Measurements from ENCODE around the gene GMIP.
"Not testable (repeated sequence)": the region's sequence is repeated elsewhere in the genome, so short reads cannot be mapped to it uniquely, and the experiment has no call there.

GMIP gene

GRCh38 chr19:19618219-19619051 lies 25.0 kb downstream of the GMIP start, which contains the start of gene PBX4:
Gene PBX4, minus strand, starts transcription at chr19:19618687. Its CDS starts 58 bp downstream, at chr19:19618629.
- DNase-seq, result peak; percentile 82 to 99 (median 93)
- intact Hi-C loops (cut with DNase I), result no loop called here

DNA sequence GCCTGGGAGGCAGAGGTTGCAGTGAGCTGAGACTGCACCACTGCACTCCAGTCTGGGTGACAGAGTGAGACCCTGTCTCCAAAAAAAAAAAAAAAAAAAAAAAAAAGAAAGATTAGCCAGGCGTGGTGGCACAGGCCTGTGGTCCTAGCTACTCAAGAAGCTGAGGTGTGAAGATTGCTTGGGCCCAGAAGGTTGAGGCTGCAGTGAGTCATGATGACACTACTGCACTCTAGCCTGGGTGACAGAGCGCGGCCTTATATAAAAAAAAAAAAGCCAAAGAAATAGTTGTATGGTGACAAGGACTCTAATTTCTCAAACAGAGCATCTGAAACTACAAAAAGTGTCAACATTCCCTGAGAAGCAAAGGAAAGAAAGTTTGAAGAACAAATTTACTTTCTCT lies 28.4 kb downstream of the GMIP start:
- DNase-seq, result no peak
- intact Hi-C loops (cut with DNase I), result no loop called here

DNA sequence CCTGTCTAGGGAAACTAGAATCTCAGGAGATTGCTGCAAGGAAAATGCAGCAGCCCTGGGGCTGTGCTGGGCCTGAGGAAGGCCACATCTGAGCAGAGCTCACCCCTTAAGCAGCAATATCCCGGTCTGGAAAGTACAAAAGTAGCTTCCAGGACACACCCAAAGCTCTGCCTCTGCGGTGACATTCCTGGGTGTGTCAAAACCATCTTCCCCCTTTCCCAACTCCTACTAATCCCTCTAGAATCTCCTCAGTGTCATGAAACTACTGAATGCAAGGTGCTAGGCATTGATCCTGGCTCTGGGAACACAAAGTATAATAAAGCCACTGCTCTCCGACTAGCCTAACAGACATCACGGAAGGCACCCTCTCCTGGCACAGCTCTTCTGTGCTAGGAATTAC lies 30.0 kb downstream of the GMIP start:
- DNase-seq, result no peak
- intact Hi-C loops (cut with DNase I), result no loop called here

DNA sequence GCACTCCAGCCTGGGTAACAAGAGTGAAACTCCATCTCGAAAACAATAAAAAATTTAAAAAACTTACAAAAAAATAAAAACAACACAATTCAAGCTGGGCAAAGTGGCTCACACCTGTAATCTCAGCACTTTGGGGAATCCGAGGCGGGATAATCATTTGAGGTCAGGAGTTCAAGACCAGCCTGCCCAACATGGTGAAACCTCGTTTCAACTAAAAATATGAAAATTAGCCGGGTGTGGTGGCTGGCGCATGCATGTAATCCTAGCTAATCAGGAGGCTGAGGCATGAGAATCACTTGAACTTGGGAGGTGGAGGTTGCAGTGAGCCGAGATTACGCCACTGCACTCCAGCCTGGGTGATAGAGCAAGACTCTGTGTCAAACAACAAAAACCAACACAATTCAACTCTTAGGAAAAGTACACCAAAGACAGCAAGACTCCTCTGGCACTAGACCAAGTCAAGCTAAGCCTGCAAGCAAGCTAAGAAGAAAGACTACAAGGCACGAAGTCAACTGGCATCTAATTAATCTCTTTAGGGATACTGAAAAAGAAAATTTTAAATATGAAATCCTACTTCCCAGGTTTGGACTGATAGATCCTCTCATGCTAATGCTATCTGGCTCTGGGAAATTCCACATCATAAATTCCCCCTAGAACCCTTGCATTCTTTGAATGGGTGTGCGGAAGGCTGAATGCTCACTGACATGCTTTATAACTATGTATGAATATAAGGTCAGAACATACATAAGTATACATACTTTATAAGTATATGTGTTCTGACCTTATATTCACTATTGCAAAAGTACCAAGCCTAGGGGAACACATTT lies 32.9 kb downstream of the GMIP start:
- intact Hi-C loops (cut with DNase I), result no loop called here
- DNase-seq, result no peak

- DNase-seq; intact Hi-C loops (cut with DNase I): not testable (repeated sequence)
Observed at GRCh38 chr19:19606686-19607085, 36.8 kb downstream of the GMIP start.

- intact Hi-C loops (cut with DNase I), result no loop called here
- no peak for DNase-seq
Observed at GRCh38 chr19:19606021-19606420, 37.4 kb downstream of the GMIP start.

- DNase-seq, result no peak
- intact Hi-C loops (cut with DNase I), result no loop called here
Observed at GRCh38 chr19:19602713-19603324, 40.6 kb downstream of the GMIP start.

- no peak for DNase-seq
- intact Hi-C loops (cut with DNase I), result no loop called here
Observed at GRCh38 chr19:19602136-19602712, 41.2 kb downstream of the GMIP start.

DNA sequence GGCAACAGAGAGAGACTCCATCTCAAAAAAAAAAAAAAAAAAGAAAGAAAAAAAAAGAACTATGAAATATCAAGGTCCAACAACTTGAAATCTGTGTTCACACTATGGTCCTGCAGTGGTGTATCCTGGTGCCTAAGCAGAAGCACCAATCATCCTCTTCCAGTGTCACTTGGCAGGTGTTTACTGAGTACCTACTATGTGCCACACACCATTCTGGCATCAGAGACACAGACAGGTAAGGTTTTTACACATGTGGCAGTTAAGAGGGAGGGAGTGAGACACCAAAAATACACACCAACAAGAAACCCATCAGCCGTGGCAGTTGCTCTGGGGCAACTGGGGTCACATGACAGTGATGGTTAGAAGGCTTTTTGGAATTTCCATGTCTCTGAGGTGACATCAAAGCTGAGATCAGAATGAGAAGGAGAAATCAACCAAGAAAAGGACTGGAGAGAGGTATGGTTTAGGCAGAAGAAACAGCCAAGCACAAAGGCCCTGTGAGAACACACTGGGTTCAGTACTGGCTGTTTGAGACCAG lies 42.6 kb downstream of the GMIP start:
- no peak for DNase-seq

DNA sequence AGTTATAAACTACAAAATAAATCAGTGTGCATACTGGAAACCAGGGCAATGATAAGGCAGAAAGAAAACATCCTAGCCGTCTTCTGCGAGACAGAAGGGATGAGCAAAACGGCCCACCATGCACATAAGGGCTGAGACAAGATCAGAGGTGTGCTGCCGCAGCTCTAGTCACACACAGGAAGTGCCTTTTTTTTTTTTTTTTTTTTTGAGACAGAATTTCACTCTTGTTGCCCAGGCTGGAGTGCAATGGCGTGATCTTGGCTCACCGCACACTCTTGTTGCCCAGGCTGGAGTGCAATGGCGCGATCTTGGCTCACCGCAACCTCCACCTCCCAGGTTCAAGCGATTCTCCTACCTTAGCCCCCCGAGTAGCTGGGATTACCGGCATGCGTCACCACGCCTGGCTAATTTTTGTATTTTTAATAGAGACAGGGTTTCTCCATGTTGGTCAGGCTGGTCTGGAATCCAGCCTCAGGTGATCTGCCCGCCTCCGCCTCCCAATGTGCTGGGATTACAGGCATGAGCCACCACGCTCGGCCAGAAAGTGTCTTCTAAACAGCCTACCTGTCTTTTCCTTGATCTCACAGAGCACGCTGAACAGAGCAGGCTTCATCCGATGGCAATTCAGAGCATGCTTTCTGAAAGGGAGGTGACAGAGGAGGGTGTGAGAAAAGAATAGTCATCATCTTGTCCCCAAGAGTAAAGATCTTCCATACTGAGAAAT lies 44.6 kb downstream of the GMIP start:
- intact Hi-C loops (cut with DNase I); DNase-seq: not testable (repeated sequence)

More for the DNA sequence above, 42.6 kb downstream of the GMIP start:
- intact Hi-C loops (cut with DNase I), result no loop called here

DNA sequence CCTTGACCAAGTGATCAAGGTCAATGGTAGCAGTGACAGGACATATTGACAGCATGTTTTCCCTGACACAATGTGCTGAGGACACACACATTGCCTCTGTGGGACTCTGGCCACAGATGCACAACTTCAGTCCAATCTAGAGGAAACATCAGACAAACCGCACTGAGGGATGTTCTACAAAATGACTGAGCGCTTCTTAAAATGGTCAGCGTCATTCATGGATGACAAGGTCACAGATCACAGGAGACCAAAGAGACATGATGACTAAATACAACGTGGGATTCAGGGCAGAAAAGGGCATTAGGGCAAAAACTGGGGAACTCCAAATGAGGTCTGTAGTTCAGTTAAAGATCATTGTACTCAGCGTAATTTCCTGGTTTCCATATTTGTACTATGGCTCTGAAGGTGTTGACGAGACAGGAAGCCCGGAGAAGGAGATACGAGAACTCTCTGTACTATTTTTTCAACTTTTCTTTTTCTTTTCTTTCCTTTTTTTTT lies 45.6 kb downstream of the GMIP start:
- intact Hi-C loops (cut with DNase I), result no loop called here

GRCh38 chr19:19595171-19595701 lies 48.2 kb downstream of the GMIP start:
- intact Hi-C loops (cut with DNase I), result no loop called here
- DNase-seq, result no peak

More for the DNA sequence above, 45.6 kb downstream of the GMIP start:
- DNase-seq, result no peak

GRCh38 chr19:19594381-19594780 lies 49.1 kb downstream of the GMIP start:
- intact Hi-C loops (cut with DNase I), result no loop called here
- no peak for DNase-seq

GRCh38 chr19:19592690-19593089 lies 50.8 kb downstream of the GMIP start:
- intact Hi-C loops (cut with DNase I), result no loop called here
- DNase-seq, result no peak

GRCh38 chr19:19591133-19591825 lies 52.2 kb downstream of the GMIP start:
- peak in 1 of 10 donors; percentile 67 for DNase-seq
- intact Hi-C loops (cut with DNase I), result no loop called here

DNA sequence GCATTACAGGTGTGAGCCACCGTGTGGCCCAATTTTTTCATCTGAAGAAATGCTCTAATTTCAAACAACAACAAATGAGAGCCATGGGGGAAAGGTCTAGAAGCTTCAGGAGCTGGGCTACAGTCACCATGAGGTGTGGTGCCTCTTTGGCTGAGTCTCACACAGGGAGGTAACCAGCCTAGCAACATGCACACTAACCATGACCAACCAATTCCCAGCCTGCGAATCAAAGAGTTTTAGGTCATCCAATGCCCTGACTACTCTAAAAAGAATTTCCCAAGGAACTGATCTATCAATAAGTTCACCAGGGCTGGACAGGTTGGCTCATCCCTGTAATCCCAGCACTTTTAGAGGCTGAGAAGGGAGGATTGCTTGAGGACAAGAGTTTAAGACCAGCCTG lies 54.9 kb downstream of the GMIP start:
- no peak for DNase-seq
- intact Hi-C loops (cut with DNase I), result no loop called here

DNA sequence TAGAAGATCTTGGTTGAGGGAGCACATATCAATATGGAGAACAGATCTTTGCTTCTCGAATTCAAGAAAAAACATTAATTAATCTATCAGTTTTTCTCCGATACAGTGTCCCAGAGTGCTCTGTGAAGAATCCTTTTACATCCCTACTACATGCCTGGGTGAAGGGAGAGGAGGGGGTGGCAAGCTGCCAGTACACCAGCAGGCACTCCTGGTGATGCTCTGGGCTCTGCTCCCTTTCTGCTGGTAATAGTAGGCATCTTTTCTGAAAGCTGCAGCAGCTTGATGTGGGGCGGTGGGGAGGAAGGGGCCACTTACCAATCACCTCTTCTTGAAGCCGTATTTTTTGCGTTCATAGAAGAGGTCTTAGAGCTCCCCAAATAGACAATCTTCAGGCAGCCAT lies 55.7 kb downstream of the GMIP start:
- intact Hi-C loops (cut with DNase I), result no loop called here
- peak in 3 of 10 donors; percentile 6 to 90 (median 39) for DNase-seq

- no peak for DNase-seq
- intact Hi-C loops (cut with DNase I), result no loop called here
Observed at GRCh38 chr19:19584356-19584755, 59.1 kb downstream of the GMIP start.

DNA sequence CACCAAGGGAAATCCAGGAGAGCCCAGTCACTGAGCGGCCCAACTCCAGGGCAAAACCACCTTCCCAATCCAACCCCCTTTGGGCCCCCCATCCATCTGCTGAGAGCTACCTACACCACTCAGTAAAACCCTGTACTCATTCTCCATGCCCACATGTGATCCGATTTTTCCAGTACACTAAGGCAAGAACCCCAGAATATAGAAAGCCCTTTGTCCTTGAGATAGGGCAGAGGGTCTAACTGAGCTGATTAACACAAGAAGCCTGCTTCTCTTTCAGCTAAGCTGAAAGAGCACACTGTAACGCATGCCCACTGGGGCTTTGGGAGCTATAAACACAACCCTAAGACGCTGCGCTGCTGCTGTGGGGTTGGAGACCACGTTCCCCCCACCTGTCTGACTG lies 61.0 kb downstream of the GMIP start:
- intact Hi-C loops (cut with DNase I), result no loop called here
- no peak for DNase-seq

Measured in posterior cingulate gyrus (tissue), 11 donors.